ENCODE data around the gene TSC22D2. TPM values are rescaled to one million over a fixed set of nuclear protein-coding genes. Genes with fewer than 3 reads are reported as not detected.

Gene TSC22D2
- total and polyA plus RNA-seq, 2 experiments from 2014 or later = 11.5 to 27.5 TPM

- peak overlapping the region; percentile 69 for H3K4me2 ChIP-seq (ENCODE audit: unreplicated experiment)
- H2AFZ ChIP-seq = no peak overlapping the region
- peaks cover 87% of the 10 kb centered on the region for H3K79me2 ChIP-seq (ENCODE audit: insufficient read depth)
- TF ChIP-seq EZH2phosphoT487 (IDR thresholded peaks at IDR 0.05; ENCODE audit: insufficient read depth, low read depth) = no peak
- no peak for TF ChIP-seq EZH2 (IDR thresholded peaks at IDR 0.05; ENCODE audit: insufficient read depth, poor library complexity, severe bottlenecking)
- H4K20me1 ChIP-seq (ENCODE audit: insufficient read depth) = peaks cover 21% of the 10 kb centered on the region
- no peak for DNase-seq
- in situ Hi-C loops (cut with MboI) = no loop called here
- peak overlapping the region; percentile 9; the same call in 1 of the 2 replicates for H3K4me3 ChIP-seq
- 0 out of 2 replicates have a peak, but pooled peaks cover 1% of the 10 kb centered on the region for H3K36me3 ChIP-seq (ENCODE audit: low read depth)
- H3K27me3 ChIP-seq (replicated peaks; ENCODE audit: insufficient read depth) = no peaks in the 10 kb centered on the region
- no peaks in the 10 kb centered on the region for H3K9me3 ChIP-seq (ENCODE audit: low read depth)
- no peaks in the 10 kb centered on the region for H3K9me2 ChIP-seq (ENCODE audit: insufficient read depth)
- H3F3A ChIP-seq (ENCODE audit: insufficient read depth) = peaks cover 50% of the 10 kb centered on the region
- no peak overlapping the region for H3K27ac ChIP-seq
- H3K9ac ChIP-seq = no peak overlapping the region
- H3K4me1 ChIP-seq (ENCODE audit: insufficient read depth) = peaks cover 58% of the 10 kb centered on the region
These were observed 42.8 kb downstream of the TSC22D2 start for GRCh38 chr3:150450916-150451315.

GRCh38 chr3:150451329-150452048 lies 43.4 kb downstream of the TSC22D2 start:
- in situ Hi-C loops (cut with MboI) = no loop called here
- Histone ChIP-seq H3F3A (ENCODE audit: insufficient read depth) (peaks cover 44% of the 10 kb centered on the region), H3K9me3 (ENCODE audit: low read depth) (no peaks in the 10 kb centered on the region), H3K4me2 (ENCODE audit: unreplicated experiment) (peak overlapping the region; percentile 58), H3K9me2 (ENCODE audit: insufficient read depth) (no peaks in the 10 kb centered on the region), H3K79me2 (ENCODE audit: insufficient read depth) (peaks cover 87% of the 10 kb centered on the region), H3K9ac (no peak overlapping the region), H2AFZ (no peak overlapping the region), H3K27me3 (replicated peaks; ENCODE audit: insufficient read depth) (no peaks in the 10 kb centered on the region), H3K27ac (no peak overlapping the region), H3K4me1 (ENCODE audit: insufficient read depth) (peaks cover 57% of the 10 kb centered on the region), H4K20me1 (ENCODE audit: insufficient read depth) (peaks cover 21% of the 10 kb centered on the region), H3K4me3 (no peak overlapping the region), H3K36me3 (ENCODE audit: low read depth) (0 out of 2 replicates have a peak, but pooled peaks cover 6% of the 10 kb centered on the region)
- WGBS, 2 experiments (ENCODE audit: low coverage in 1 of 2, low lambda C conversion rate in 2 of 2, missing lambda C conversion rate in 2 of 2) = 93 to 100% methylated on average over 1 of the region's 1 CpG
- no peak for DNase-seq
- TF ChIP-seq EZH2 (IDR thresholded peaks at IDR 0.05; ENCODE audit: insufficient read depth, poor library complexity, severe bottlenecking) (no peak), EZH2phosphoT487 (IDR thresholded peaks at IDR 0.05; ENCODE audit: insufficient read depth, low read depth) (no peak)

GRCh38 chr3:150453353-150453752 lies 45.3 kb downstream of the TSC22D2 start:
- H2AFZ ChIP-seq = no peak overlapping the region
- H3K4me3 ChIP-seq = no peak overlapping the region
- H3K4me2 ChIP-seq (ENCODE audit: unreplicated experiment) = no peak overlapping the region
- no peaks in the 10 kb centered on the region for H3K9me2 ChIP-seq (ENCODE audit: insufficient read depth)
- no peaks in the 10 kb centered on the region for H3K9me3 ChIP-seq (ENCODE audit: low read depth)
- H4K20me1 ChIP-seq (ENCODE audit: insufficient read depth) = peaks cover 21% of the 10 kb centered on the region
- H3K27ac ChIP-seq = no peak overlapping the region
- DNase-seq = no peak
- H3F3A ChIP-seq (ENCODE audit: insufficient read depth) = peaks cover 26% of the 10 kb centered on the region
- peaks cover 21% of the 10 kb centered on the region; the same call in 1 of the 2 replicates for H3K36me3 ChIP-seq (ENCODE audit: low read depth)
- TF ChIP-seq EZH2 (IDR thresholded peaks at IDR 0.05; ENCODE audit: insufficient read depth, poor library complexity, severe bottlenecking) = no peak
- no peak for TF ChIP-seq EZH2phosphoT487 (IDR thresholded peaks at IDR 0.05; ENCODE audit: insufficient read depth, low read depth)
- peaks cover 38% of the 10 kb centered on the region for H3K4me1 ChIP-seq (ENCODE audit: insufficient read depth)
- no peaks in the 10 kb centered on the region for H3K27me3 ChIP-seq (replicated peaks; ENCODE audit: insufficient read depth)
- H3K79me2 ChIP-seq (ENCODE audit: insufficient read depth) = peaks cover 87% of the 10 kb centered on the region
- 98% methylated on average over 4 of the region's 4 CpGs for WGBS, 2 experiments (ENCODE audit: low coverage in 1 of 2, low lambda C conversion rate in 2 of 2, missing lambda C conversion rate in 2 of 2)
- H3K9ac ChIP-seq = no peak overlapping the region
- in situ Hi-C loops (cut with MboI) = no loop called here

GRCh38 chr3:150454085-150454484 lies 46.0 kb downstream of the TSC22D2 start:
- H3K79me2 ChIP-seq (ENCODE audit: insufficient read depth) = peaks cover 94% of the 10 kb centered on the region

More at GRCh38 chr3:150454085-150454484, 46.0 kb downstream of the TSC22D2 start:
- TF ChIP-seq EZH2phosphoT487 (IDR thresholded peaks at IDR 0.05; ENCODE audit: insufficient read depth, low read depth) = no peak
- no peak for TF ChIP-seq EZH2 (IDR thresholded peaks at IDR 0.05; ENCODE audit: insufficient read depth, poor library complexity, severe bottlenecking)
- no peak for DNase-seq
- Histone ChIP-seq H2AFZ (no peak overlapping the region), H3K27ac (no peak overlapping the region), H3K4me2 (ENCODE audit: unreplicated experiment) (no peak overlapping the region), H3K4me1 (ENCODE audit: insufficient read depth) (peaks cover 31% of the 10 kb centered on the region), H3K9ac (no peak overlapping the region), H3F3A (ENCODE audit: insufficient read depth) (peaks cover 27% of the 10 kb centered on the region), H3K27me3 (replicated peaks; ENCODE audit: insufficient read depth) (no peaks in the 10 kb centered on the region), H4K20me1 (ENCODE audit: insufficient read depth) (peaks cover 21% of the 10 kb centered on the region), H3K36me3 (ENCODE audit: low read depth) (peaks cover 28% of the 10 kb centered on the region), H3K9me3 (ENCODE audit: low read depth) (no peaks in the 10 kb centered on the region), H3K9me2 (ENCODE audit: insufficient read depth) (no peaks in the 10 kb centered on the region), H3K4me3 (no peak overlapping the region)
- in situ Hi-C loops (cut with MboI) = no loop called here
- 76 to 82% methylated on average over 2 of the region's 2 CpGs for WGBS, 2 experiments (ENCODE audit: low coverage in 1 of 2, low lambda C conversion rate in 2 of 2, missing lambda C conversion rate in 2 of 2)

Data from GM23248 (cell line).